ENCODE data around the gene FBXW12. TPM values are rescaled to one million over a fixed set of nuclear protein-coding genes. Genes with fewer than 3 reads are reported as not detected.

Gene FBXW12
- total and polyA plus RNA-seq, 2 donors (not counting 3 experiments of a cell fraction or from before 2014, with no cell fraction given): not detected

DNA sequence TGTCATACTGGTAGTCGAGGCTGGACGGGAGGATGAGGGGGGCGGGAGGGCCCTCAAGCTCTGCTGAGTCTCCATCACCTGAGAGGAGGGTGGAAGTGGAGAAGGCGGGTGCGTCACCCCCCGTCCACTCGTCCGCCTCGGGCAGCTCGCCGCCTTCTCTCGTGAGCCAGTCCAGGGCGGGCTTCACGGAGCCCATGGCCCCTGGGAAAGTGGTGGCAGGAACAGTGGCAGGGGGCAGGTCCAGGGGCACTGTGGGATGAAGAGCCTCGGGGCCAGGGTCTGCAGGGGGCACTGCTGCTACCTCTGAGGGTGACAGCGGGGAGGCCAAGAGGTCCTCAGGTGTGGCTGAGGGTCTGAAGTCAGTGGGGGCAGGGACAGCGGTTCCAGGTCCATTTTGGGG, 47.6 kb downstream of the FBXW12 start:
- dilution Hi-C loops (cut with MboI; ENCODE audit: extremely low pct_ligation_motif_present, low sequenced_read_pairs) (no loop called here), intact Hi-C loops (cut with micrococcal nuclease) (no loop called here)
- H3K4me3 ChIP-seq (replicated peaks in 1 of 3; ENCODE audit: insufficient read depth in 1 of 3, low read depth in 1 of 3, low read length in 3 of 3): no peak overlapping the region
- no peaks in the 10 kb centered on the region for H3K79me2 ChIP-seq (ENCODE audit: control insufficient read depth, insufficient read depth, low read length)
- no peak overlapping the region for H3K4me2 ChIP-seq (ENCODE audit: insufficient read depth, low read length)
- POLR2A ChIA-PET: no interaction called here
- H3K27me3 ChIP-seq (ENCODE audit: control insufficient read depth in 2 of 2, insufficient read depth in 2 of 2, low read length in 2 of 2): no peaks in the 10 kb centered on the region
- no peak overlapping the region for H3K27ac ChIP-seq (ENCODE audit: insufficient read depth, low read depth, low read length)
- TF ChIP-seq GATA2 (IDR thresholded peaks at IDR 0.05; ENCODE audit: insufficient read depth, insufficient read length, low read depth, low read length) (no peak), FOS (IDR thresholded peaks at IDR 0.05; ENCODE audit: borderline replicate concordance, insufficient read depth, low read length) (no peak), EZH2 (IDR thresholded peaks at IDR 0.05; ENCODE audit: borderline replicate concordance, low read depth, low read length, severe bottlenecking) (no peak), POLR2A (IDR thresholded peaks at IDR 0.05; ENCODE audit: low read depth, low read length) (no peak), POLR2AphosphoS5 (IDR thresholded peaks at IDR 0.05; ENCODE audit: insufficient read depth, low read depth, low read length) (no peak), MYC (IDR thresholded peaks at IDR 0.05; ENCODE audit: low read depth, low read length) (no peak), JUN (IDR thresholded peaks at IDR 0.05; ENCODE audit: borderline replicate concordance, insufficient read depth, insufficient read length, low read depth) (no peak)
- TF ChIP-seq, protein P1, sequence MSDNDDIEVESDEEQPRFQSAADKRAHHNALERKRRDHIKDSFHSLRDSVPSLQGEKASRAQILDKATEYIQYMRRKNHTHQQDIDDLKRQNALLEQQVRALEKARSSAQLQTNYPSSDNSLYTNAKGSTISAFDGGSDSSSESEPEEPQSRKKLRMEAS (IDR thresholded peaks at IDR 0.05; ENCODE audit: insufficient read depth, insufficient read length): no peak
- TF ChIP-seq, protein P2, sequence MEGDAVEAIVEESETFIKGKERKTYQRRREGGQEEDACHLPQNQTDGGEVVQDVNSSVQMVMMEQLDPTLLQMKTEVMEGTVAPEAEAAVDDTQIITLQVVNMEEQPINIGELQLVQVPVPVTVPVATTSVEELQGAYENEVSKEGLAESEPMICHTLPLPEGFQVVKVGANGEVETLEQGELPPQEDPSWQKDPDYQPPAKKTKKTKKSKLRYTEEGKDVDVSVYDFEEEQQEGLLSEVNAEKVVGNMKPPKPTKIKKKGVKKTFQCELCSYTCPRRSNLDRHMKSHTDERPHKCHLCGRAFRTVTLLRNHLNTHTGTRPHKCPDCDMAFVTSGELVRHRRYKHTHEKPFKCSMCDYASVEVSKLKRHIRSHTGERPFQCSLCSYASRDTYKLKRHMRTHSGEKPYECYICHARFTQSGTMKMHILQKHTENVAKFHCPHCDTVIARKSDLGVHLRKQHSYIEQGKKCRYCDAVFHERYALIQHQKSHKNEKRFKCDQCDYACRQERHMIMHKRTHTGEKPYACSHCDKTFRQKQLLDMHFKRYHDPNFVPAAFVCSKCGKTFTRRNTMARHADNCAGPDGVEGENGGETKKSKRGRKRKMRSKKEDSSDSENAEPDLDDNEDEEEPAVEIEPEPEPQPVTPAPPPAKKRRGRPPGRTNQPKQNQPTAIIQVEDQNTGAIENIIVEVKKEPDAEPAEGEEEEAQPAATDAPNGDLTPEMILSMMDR (IDR thresholded peaks at IDR 0.05; ENCODE audit: extremely low read depth in 1 of 2, insufficient read depth in 1 of 2, low read depth in 1 of 2, low read length in 2 of 2): no peak
- no TSS peak for BruUV-seq (replicated peaks)
- no peak overlapping the region for H2AFZ ChIP-seq (ENCODE audit: low read depth, low read length)
- no peak for DNase-seq (ENCODE audit: low read depth, low spot score)
- H3K4me1 ChIP-seq (ENCODE audit: control insufficient read depth, extremely low read depth, insufficient read depth, low read length): no peaks in the 10 kb centered on the region
- H3K36me3 ChIP-seq (ENCODE audit: control insufficient read depth in 2 of 2, extremely low read depth in 1 of 2, insufficient read depth in 2 of 2, low read length in 2 of 2): peaks cover 0 to 16% of the 10 kb centered on the region in 2 experiments
- H3K9ac ChIP-seq (replicated peaks; ENCODE audit: extremely low read depth, insufficient read depth, low read length): no peak overlapping the region
- no peaks in the 10 kb centered on the region for H3K9me1 ChIP-seq (replicated peaks; ENCODE audit: control insufficient read depth, extremely low read depth, insufficient read depth, low read length)
- CTCF ChIA-PET: interaction anchor here (3.8 kb wide), 1 partner anchor 16 kb away, joined by 41 read pairs; no protein-coding TSS in a partner anchor
- no peaks in the 10 kb centered on the region for H3K9me3 ChIP-seq (replicated peaks; ENCODE audit: control insufficient read depth, insufficient read depth, low read length)
- no peak for FAIRE-seq
- H4K20me1 ChIP-seq (replicated peaks; ENCODE audit: control insufficient read depth, extremely low read depth, insufficient read depth, low read length): no peaks in the 10 kb centered on the region
